ENCODE measurements around the gene KDM5D. TPM values are rescaled to one million over a fixed set of nuclear protein-coding genes. Genes with fewer than 3 reads are reported as not detected.
A peak's percentile ranks its signal among the peaks of the same experiment; 100 is the strongest.

KDM5D gene
- 45.7 and 52.9 TPM in 2 replicates for total RNA-seq
- polyA plus RNA-seq (2012): 29.4 TPM

- peak; percentile 76 for DNase-seq (ENCODE audit: low read depth)
Observed at GRCh38 chrY:19744381-19745378, at the start of gene KDM5D. TSS of gene KDM5D (minus strand) at chrY:19744726. CDS start at chrY:19744534, 192 bp downstream.

- peak; percentile 24 for DNase-seq (ENCODE audit: low read depth)
Observed at GRCh38 chrY:19768375-19768774, 23.8 kb upstream of the KDM5D start.

- DNase-seq (ENCODE audit: low read depth): peak; percentile 4
Observed at GRCh38 chrY:19743331-19743730, 1.2 kb downstream of the KDM5D start.

GRCh38 chrY:19742153-19742552 is 2.4 kb downstream of the KDM5D start:
- no peak for DNase-seq (ENCODE audit: low read depth)

- no peak for DNase-seq (ENCODE audit: low read depth)
Observed at GRCh38 chrY:19734425-19734824, 10.1 kb downstream of the KDM5D start.

GRCh38 chrY:19717950-19718349 is 26.6 kb downstream of the KDM5D start:
- DNase-seq (ENCODE audit: low read depth): no peak

- DNase-seq (ENCODE audit: low read depth): no peak
Observed at GRCh38 chrY:19717146-19717545, 27.4 kb downstream of the KDM5D start.

- no peak for DNase-seq (ENCODE audit: low read depth)
Observed at GRCh38 chrY:19715226-19715625, 29.3 kb downstream of the KDM5D start.

GRCh38 chrY:19713430-19713829 is 31.1 kb downstream of the KDM5D start:
- DNase-seq (ENCODE audit: low read depth): no peak

- DNase-seq (ENCODE audit: low read depth): no peak
Observed at GRCh38 chrY:19706273-19706672, 38.3 kb downstream of the KDM5D start.

- no peak for DNase-seq (ENCODE audit: low read depth)
Observed at GRCh38 chrY:19698495-19698894, 46.0 kb downstream of the KDM5D start.

GRCh38 chrY:19680821-19681220 is 63.7 kb downstream of the KDM5D start:
- no peak for DNase-seq (ENCODE audit: low read depth)

Data from myocyte (in vitro differentiated cells).